Peyer's patch (tissue), 4 donors: Measurements from ENCODE around the gene LEMD2.

Source experiments
- POLR2A ChIP-seq, 2 donors: fragments of 450-650 bp; IDR thresholded peaks; one replicate each; pipeline ENCODE4 v1.5.1; 2017; ENCODE audit warnings: antibody characterized with exemption in 2 of 2, mild to moderate bottlenecking in 2 of 2, moderate library complexity in 2 of 2
- TF ChIP-seq, protein P1 (sequence below), 6 experiments: fragments of 450-650 bp in 4 of 6; fragments of 200-600 bp in 2 of 6; sonication (generic) in 1 of 6; IDR thresholded peaks; one replicate each; pipeline ENCODE4 v1.5.1; 2017 to 2019; ENCODE audit warnings: antibody characterized with exemption in 6 of 6, mild to moderate bottlenecking in 3 of 6, moderate library complexity in 1 of 6

DNA sequence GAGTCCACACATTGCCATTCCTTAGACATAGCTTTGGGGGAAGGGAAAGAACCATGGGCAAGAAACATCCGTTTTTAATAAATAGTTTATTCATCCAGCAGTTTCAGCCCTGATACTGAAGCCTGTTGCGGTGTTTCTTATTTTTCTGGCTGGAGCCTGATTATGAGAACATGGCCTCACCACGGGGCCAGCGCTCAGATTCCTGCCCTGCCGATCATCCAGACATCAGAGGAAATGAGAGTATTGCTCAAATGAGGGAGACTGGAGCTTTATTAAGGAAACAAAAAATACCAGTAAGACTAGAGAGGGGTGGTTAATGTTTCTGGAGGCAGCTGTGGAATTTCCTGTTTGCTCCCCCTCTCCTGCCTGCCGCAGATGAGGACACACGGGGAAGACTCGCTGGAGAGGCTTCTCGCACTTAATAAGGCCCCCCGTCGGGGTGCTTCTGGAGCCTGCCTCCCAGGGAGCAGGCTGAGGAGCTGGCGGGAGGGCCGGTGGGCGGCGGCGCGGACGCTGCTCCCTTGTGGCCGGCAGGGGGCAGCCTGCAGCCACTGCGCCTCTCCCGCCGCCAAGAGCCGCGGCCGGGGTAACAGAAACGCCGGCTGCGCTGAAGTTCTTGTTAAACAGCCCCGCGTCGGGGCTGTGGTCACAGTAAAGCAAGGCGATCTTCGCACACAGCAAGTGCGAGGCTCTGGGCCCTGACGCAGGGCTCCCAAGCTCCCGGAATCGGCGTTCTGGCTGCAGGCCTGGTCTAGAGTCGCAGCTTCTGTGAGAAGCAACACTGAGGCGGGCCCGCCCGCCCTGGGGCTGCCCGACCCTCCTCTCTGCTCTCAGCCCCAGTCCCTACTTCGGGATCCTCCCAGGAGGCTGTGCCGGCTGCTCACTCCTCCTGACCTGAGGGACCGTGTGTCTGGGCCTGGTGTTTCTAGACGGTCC is 17.5 kb downstream of the LEMD2 start:
- no peak for TF ChIP-seq POLR2A (IDR thresholded peaks at IDR 0.05)
- TF ChIP-seq, protein P1, sequence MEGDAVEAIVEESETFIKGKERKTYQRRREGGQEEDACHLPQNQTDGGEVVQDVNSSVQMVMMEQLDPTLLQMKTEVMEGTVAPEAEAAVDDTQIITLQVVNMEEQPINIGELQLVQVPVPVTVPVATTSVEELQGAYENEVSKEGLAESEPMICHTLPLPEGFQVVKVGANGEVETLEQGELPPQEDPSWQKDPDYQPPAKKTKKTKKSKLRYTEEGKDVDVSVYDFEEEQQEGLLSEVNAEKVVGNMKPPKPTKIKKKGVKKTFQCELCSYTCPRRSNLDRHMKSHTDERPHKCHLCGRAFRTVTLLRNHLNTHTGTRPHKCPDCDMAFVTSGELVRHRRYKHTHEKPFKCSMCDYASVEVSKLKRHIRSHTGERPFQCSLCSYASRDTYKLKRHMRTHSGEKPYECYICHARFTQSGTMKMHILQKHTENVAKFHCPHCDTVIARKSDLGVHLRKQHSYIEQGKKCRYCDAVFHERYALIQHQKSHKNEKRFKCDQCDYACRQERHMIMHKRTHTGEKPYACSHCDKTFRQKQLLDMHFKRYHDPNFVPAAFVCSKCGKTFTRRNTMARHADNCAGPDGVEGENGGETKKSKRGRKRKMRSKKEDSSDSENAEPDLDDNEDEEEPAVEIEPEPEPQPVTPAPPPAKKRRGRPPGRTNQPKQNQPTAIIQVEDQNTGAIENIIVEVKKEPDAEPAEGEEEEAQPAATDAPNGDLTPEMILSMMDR (IDR thresholded peaks at IDR 0.05): peak; percentile 84 to 96 (median 94)
